ENCODE measurements around the gene RAET1L.

RAET1L gene

DNA sequence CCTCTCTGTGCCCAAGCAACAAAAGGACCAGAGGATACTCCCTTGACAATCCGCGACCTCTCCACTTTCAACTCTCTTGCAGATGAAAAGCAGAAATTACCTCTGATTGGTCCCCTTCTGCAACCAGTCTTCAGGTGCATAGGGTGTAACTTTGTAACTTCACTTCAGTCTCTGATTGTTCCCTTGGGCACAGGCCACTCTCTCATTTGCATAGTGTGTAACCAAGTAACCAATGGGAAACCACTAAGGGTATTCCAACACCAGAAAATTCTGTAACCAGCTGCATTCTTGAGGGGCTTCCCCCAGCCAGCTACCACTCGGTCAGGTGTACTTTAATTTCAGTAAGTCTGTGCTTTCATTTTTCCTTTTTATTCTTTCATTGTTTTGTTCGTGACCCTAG, 4.4 kb upstream of the RAET1L start:
- TF ChIP-seq GATA2 (IDR thresholded peaks at IDR 0.05; ENCODE audit: low read depth, low read length) (no peak), GATA3 (IDR thresholded peaks at IDR 0.05; ENCODE audit: low read depth, low read length) (no peak)

DNA sequence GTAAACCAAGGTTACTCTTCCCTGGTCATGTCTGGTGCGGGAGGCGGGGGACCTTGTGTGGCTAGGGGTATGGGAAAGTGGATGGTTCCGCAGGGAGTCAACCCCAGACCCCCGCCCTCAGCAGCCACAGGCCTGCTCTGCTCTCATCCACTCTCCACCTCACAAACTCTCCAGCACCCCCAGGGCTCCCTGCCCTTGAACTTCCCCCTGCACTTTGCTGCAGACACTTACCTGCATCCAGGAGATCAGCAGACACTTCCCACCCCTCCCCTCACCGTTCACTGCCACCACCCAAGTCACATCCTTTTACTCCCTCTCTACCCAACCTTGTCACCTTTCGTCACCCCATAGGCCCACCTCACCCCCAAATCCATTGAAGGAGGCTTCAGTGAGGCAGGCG, 3.9 kb upstream of the RAET1L start:
- TF ChIP-seq GATA3 (IDR thresholded peaks at IDR 0.05; ENCODE audit: low read depth, low read length) (no peak), GATA2 (IDR thresholded peaks at IDR 0.05; ENCODE audit: low read depth, low read length) (no peak)

DNA sequence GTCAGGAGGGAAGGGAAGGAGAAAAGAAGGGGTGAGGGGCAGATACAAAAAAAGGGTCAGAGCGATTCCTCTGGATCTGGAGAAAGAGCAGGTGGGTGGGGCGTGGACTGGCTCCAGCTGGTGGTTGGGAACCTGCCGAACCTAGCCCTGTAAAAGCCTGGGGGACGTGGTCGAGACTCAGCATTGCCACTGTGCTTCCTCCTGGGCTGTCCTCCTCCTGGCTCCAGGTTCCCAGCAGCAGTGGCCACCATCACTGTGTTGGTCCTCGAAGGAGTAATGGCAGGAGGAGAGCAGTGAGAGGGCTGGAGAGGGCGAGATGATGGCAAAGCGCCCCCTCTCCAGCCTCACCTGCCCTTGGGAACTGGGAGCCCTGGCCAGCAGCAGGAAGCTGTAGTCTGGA, 3.5 kb upstream of the RAET1L start:
- TF ChIP-seq GATA2 (IDR thresholded peaks at IDR 0.05; ENCODE audit: low read depth, low read length) (no peak), GATA3 (IDR thresholded peaks at IDR 0.05; ENCODE audit: low read depth, low read length) (no peak)

DNA sequence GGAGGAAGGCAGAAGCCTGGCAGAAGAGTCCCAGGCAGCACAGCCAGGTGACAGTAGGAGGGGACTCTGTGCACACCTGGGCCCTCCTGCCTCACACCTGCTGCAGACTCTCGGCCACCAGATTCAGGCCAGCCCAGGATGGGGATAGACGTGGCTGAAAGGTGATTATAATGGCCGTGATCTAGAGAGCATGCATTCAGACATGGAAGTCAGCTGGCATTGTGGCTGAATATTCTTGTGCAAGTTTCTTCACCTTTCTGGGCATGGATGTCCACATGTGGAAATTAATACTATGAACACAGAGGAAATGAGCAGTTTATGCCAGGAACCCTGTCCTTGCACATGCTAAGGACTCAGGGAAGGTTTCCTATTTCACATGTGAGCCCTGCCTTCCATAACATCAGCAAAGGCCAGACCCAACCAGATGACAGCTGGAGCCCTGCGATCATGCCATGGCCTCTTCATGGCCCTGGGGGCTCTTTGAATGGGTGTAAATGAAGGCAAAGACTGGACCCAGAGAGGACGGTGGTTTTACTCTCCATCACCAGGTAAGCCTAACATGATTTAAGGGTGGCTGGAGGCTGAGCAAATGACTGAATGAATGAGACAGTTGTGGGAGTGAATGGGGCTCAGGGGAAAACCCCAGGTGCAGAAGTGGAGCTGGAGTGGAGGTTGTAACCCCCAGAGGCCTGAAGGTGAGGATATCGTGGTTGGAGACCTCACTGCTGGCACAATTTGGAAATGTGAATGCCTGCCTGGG, 2.7 kb upstream of the RAET1L start:
- TF ChIP-seq GATA3 (IDR thresholded peaks at IDR 0.05; ENCODE audit: low read depth, low read length), result no peak
- no peak for TF ChIP-seq GATA2 (IDR thresholded peaks at IDR 0.05; ENCODE audit: low read depth, low read length)

DNA sequence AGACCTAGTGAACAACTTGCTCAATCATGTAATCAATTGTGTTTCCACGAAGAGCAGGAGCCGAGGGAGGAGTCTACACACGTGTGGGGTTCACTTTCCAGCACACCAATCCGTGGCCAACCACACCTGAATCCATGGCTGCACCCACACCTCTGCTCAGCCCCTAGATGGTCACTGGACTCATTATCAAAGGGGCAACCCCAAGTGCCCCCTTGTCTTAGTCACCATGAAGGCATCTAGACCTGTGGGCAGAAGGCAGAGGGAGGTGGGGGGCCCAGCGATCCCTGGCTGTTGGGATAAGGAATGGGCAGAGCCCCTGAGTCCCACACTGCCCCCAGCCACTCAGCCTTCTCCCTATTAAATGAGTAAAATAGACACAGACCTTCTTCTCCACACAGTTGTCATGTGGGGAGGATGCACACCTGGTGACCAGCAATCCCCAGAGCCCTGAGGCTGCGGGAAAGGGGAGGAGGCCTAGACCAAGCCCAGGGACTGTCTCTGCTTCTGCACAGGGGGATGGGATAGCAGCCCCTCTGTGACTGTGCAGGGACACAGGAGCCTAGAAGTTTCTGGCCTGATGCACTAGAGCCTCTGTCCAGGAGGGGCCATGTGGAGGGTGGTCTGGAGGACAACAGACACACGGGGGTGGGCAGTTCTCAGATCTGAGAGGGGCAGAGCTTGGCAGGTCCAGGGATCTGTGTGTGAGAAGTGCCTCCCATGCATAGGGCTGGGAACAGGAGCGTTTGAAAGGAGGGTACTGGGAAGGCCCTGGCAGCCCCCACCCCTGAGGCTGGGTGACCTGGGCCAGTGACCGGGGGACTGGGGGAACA, 1.9 kb upstream of the RAET1L start:
- TF ChIP-seq GATA2 (IDR thresholded peaks at IDR 0.05; ENCODE audit: low read depth, low read length), result no peak
- no peak for TF ChIP-seq GATA3 (IDR thresholded peaks at IDR 0.05; ENCODE audit: low read depth, low read length)

DNA sequence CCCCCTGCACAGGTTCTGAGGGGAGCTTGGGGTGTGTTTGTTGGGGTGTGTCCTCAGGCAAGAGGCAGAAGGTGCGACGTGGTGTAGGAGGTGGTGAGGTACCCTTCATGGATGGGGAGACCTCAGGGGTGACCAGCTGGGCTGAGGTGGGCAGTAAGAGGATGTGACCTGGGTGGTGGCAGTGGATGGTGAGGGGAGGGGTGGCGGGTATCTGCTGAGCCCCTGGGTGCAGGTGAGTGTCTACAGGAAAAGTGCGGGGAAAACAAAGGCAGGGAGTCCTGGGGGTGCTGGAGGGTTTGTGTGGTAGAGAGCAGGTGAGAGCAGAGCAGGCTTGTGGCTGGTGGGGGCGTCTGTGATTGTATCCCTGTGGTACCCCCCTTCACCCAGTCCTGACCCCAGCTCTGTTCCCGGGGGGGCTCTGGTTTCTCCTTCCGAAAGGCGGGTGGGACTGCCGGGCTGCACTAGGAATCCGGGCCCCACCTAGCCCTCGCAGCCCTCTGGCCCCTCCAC, 631 bp downstream of the RAET1L start:
- TF ChIP-seq GATA3 (IDR thresholded peaks at IDR 0.05; ENCODE audit: low read depth, low read length) (no peak), GATA2 (IDR thresholded peaks at IDR 0.05; ENCODE audit: low read depth, low read length) (no peak)

DNA sequence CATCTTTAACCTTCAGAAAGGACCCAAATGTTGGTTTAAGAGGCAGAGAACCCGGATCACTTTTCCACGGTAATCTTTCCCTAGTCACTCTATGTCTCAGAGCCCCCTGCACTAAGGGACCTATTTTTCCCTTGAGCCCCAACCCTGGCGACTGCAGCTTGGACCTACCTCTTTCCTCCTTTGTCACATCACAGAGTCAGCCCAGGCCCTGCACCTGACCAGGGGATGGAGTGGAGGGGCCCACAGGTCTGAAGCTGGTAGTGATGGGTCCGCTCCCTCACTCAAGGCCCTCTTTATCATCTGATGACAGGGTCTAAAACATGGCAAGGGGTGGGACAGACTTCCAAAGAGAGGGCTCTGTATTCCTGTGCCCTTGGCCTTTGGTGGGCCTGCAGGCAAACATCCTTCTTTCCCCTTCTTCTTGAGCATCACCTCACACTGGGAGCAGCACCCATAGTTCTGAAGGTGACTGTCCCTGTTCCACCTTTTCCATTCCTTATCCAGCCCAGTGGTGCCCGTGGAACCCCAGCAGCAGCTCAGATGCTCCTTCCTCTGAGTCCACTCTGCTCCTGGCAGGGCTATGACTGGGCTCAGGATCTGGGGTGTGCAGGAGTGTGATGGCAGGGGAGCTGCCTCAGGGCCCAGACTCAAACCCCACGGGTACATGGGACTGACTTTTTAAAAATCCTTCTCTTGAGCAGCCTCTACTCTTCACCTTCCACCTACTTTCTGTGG, 6.3 kb downstream of the RAET1L start:
- TF ChIP-seq GATA3 (IDR thresholded peaks at IDR 0.05; ENCODE audit: low read depth, low read length), result no peak
- no peak for TF ChIP-seq GATA2 (IDR thresholded peaks at IDR 0.05; ENCODE audit: low read depth, low read length)

DNA sequence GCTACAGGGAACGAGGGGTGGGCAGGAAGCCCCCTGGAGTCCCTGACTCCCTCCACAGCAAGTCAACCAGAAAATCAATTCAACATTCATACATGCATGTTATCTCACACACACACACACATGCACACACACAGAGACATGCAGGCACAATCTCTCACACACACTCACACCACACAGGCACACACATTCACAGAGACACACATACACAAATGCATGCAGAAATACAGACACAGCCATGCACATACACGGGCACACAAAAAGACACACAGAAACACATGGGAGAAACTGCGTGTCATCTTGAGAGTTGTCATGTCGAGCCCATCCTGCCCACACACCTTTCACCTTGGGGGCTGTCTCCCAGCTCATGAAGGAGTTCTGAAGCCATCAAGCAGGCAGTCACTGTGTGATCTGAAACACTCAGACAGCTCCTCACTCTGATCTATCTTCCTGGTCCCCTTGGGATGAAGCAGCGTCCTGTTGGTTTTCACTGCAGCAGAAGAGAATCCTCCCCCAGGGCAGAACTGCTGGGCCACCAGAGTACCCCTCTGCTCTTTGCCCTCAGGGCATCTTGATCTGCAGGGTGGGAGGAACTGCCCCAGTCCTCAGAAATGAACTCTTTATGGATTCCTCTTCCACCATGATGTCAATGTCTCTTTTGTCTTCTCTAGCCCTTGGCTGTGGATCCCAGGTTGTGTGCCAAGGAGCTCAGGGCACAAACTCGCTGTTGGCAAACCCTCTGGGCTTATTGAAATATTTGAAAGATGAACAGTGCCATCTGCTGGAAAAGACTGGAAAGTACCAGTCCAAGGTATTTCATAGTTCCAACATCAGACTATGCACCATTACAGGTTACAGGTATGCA, 8.8 kb downstream of the RAET1L start:
- TF ChIP-seq GATA2 (IDR thresholded peaks at IDR 0.05; ENCODE audit: low read depth, low read length) (no peak), GATA3 (IDR thresholded peaks at IDR 0.05; ENCODE audit: low read depth, low read length) (no peak)

DNA sequence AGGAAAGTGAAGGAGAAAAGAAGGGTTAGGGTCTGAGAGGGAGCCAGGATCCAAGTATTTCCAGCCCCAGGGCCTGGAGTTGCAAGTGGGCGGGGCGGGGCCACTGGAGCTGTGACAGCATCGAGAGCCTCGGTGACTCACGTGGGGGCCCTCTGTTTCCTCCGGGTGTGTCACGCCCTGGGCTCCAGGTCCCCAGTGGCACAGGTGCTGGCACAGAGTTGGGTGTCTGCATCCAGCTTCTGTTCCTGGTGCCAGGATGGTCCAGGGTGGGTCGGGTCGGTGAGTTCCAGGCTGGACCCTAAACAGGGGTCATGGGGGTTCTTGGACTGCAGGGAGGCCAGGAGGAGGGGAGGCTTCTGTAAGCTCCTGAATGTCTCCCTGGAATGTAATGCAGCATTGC, 16.7 kb downstream of the RAET1L start:
- TF ChIP-seq GATA2 (IDR thresholded peaks at IDR 0.05; ENCODE audit: low read depth, low read length), result no peak
- no peak for TF ChIP-seq GATA3 (IDR thresholded peaks at IDR 0.05; ENCODE audit: low read depth, low read length)

DNA sequence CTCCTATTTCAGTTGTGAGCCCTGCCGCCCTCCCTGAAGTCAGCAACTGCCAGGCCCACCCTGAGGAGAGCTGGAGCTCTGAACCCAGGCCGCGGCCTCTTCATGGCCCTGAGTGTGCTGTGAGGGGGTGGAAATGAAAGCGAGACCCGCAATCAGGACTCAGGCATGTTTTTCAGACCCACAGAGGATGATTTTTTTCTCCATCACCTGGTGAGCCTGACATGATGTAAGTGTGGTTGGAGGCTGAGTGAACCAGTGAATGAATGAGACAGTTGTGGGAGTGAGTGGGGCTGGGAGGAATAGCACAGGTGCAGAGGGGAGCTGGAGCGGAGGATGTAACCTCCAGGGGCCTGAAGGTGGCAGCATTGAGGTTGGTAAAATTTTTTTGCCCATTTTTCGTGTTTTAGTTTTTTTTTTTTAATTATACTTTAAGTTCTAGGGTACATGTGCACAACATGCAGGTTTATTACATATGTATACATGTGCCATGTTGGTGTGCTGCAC, 18.3 kb downstream of the RAET1L start:
- TF ChIP-seq GATA3 (IDR thresholded peaks at IDR 0.05; ENCODE audit: low read depth, low read length), result no peak
- no peak for TF ChIP-seq GATA2 (IDR thresholded peaks at IDR 0.05; ENCODE audit: low read depth, low read length)

DNA sequence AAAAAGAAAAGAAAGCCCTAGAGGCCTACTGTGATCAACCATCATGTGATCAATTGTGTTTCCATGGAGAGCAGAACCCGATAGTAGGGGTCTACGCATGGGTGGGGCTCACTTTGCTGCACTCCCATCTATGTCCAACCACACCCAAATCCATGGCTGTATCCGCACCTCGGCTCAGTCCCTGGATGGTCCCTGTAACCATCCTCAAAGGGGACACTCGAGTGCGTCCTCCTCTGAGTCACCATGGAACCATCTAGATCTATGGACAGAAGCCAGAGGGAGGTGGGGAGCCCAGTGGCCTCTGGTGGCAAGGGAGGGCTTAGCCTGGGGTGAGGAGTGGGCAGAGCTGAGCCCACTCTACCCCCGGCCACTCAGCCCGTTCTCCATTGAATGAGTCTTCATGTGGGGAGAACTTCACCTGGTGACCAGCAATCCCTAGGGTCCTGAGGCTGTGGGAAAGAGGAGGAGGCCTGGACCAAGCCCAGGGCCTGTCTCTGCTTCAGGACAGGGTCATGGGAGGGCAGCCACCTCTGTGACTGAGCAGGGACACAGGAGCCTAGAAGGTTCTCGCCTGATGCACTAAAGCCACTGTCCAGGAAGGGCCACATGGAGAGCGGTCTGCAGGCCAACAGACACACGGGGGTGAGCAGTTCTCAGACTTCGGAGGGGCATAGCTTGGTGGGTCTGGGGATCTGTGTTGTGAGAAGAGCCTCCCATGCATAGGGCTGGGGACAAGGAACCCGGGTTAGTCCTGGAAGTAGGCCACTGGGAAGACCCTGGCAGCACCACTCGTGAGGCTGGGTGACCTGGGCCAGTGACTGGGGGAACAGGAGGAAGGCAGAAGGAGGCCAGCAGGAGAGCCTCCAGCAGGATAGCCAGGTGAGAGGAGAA, 19.3 kb downstream of the RAET1L start:
- no peak for TF ChIP-seq GATA2 (IDR thresholded peaks at IDR 0.05; ENCODE audit: low read depth, low read length)
- no peak for TF ChIP-seq GATA3 (IDR thresholded peaks at IDR 0.05; ENCODE audit: low read depth, low read length)
